ENCODE results near the gene NR2E1.

NR2E1 gene

DNA sequence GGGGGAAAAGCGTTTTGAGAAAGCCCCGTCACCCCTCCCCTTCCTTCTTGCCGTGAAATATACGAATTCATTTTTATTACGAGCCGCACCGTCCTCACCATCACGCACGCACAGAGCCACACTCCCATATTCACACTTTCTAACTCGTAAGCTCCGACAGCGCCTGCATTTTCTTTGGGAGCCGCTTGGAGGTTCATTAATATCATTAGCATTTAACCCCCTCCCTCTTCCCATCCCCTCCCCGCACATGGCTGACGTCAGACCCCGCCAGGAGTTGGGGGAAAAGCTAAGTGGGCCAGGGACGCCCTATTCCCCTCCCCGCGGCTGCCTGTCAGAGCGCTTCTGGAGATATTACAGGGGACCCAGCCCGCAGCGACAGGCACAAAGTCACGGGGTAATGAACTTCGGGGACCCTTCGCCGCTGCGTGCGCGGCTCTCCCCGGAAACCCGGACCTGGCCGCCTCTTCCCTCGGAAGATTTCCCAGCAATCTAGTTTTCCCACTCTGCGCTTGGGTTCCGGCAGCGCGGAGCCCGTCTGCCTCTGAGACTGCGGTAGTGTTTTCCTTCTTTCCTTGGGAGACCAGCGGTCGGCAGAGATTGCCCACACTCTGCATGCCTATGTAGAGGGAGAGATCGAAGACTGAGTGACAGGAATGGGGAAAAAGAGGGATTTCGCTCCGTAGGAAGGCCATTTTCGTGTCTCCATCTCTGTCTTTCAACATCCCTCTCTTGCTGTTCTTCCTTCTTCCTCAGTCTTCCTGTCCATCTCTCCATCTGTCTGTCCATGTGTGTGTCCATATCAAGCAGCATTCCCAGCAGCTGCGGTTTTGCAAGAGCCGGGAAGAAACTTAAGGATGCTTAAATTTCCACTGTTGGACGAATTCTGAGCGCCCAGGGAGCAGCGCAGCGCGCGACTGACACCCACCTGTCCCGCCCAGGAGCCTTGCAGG, at the start of gene NR2E1:
Gene NR2E1, plus strand, starts transcription at position 309 of the 950 bp plus-strand sequence. CDS start 744 bp downstream, outside the sequence.
- intact Hi-C loops (cut with DNase I; ENCODE audit: low total_unique reads) = no loop called here
- no peak within 1 kb of the TSS for H3K27ac ChIP-seq
- no peaks in the 10 kb centered on the region for H3K9me3 ChIP-seq
- TF ChIP-seq, protein P1, sequence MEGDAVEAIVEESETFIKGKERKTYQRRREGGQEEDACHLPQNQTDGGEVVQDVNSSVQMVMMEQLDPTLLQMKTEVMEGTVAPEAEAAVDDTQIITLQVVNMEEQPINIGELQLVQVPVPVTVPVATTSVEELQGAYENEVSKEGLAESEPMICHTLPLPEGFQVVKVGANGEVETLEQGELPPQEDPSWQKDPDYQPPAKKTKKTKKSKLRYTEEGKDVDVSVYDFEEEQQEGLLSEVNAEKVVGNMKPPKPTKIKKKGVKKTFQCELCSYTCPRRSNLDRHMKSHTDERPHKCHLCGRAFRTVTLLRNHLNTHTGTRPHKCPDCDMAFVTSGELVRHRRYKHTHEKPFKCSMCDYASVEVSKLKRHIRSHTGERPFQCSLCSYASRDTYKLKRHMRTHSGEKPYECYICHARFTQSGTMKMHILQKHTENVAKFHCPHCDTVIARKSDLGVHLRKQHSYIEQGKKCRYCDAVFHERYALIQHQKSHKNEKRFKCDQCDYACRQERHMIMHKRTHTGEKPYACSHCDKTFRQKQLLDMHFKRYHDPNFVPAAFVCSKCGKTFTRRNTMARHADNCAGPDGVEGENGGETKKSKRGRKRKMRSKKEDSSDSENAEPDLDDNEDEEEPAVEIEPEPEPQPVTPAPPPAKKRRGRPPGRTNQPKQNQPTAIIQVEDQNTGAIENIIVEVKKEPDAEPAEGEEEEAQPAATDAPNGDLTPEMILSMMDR (IDR thresholded peaks at IDR 0.05) = no peak
- no peak for DNase-seq
- H3K36me3 ChIP-seq = no peaks in the 10 kb centered on the region
- peaks cover 0 to 98% of the 10 kb centered on the region in 2 donors for H3K27me3 ChIP-seq
- H3K4me1 ChIP-seq = peaks cover 0 to 56% (median 48%) of the 10 kb centered on the region in 4 donors
- H3K4me3 ChIP-seq = peak within 1 kb of the TSS in 1 of 2 donors; percentile 10

DNA sequence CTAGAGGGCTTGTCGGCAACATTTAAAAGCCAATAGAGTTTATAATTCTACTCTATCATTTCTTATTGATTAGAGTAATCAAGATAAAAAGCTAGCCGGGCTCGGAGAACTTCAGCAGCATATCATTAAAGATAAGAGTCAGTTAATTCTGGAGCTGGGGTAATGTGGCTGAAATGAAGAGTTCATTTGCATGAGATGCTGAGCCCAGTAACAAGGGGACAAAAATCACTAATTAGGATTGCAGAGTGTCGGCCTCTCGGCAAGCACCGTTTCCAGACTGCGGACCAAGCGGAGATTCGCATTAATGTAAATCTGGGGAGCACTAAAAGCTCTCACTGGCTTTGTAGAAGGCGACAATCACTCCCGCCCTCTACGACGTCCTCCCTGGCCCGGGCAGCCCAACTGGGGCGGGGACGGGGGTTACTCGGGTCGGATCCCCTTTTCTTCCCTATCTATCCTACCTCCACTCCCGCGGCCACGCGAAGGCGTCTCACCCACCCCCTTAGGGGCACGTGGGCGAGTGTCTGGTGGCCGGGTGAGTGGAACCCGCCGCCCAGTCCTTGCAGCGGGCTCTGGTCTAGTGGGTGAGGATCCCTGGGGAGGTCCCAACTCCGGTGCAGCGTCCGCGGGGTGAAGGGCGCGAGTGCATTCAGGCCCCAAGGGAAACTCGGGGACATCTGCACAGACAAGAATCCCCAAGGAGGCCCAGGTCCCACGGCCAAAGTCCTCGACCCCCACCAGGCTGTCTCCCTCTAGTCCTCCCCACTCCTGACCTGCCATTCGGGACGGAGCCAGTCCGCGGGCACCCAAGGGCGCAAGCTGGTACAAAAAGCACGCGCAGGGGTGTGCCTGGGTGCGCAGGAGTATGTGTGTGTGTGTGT, 49.0 kb upstream of the NR2E1 start:
- Histone ChIP-seq H3K36me3 (no peaks in the 10 kb centered on the region), H3K4me3 (peak overlapping the region in 1 of 2 donors; percentile 58), H3K27me3 (peaks cover 0 to 74% of the 10 kb centered on the region in 2 donors), H3K4me1 (peaks cover 0 to 57% (median 44%) of the 10 kb centered on the region in 4 donors), H3K9me3 (no peaks in the 10 kb centered on the region), H3K27ac (no peak overlapping the region)
- intact Hi-C loops (cut with DNase I; ENCODE audit: low total_unique reads) = loop anchor here (10.0 kb wide), 1 partner anchor 378 kb away; no protein-coding TSS in a partner anchor
- no peak for DNase-seq
- TF ChIP-seq, protein P1 (IDR thresholded peaks at IDR 0.05) = no peak

DNA sequence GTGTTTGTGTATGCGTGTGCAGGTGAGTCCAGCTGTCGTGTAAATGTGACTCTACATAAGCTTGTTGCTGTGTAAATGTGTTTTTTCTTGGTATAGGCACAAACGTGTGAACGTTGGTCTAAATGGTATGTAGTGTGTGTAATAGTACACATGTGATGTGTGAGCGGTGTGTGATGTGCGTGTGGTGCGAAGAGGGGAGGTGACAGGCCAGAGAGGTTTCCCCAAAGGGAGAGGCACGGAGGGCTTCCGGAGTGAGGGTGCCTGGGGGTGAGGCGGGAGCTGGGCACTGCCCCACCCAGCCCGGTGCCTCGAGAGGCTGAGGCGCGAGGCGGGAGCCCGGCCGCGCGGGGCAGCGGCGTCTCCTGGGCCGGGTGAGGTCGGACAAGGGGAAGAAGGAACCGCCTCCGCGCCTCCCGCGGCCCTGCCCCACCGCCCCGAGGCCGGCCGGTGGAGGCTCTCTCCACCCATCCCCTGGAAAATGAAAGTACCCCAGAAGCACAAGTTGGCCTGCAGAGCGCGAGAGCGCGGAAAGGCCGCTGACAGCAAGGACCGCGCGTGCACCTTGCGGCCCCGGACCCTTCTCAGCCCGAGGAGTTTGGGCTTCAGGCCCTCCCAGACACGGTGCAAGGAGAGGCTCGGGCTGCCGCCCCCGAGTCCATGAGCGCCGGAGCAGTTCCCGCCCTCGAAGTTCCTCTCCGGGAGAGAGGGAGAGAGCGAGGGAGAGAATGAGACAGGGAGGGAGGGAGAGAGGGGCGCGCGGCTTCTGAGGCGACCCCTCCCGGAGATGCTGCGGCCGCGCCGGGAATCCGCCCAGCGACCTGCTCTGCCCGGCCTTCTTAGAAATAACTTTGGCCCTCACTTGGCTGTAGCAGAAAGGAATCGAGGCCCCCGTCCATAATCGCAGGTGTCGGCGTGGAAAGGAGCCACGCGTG, 48.1 kb upstream of the NR2E1 start:
- Histone ChIP-seq H3K9me3 (no peaks in the 10 kb centered on the region), H3K4me3 (peak overlapping the region; percentile 54 to 58), H3K27ac (no peak overlapping the region), H3K4me1 (peaks cover 0 to 57% (median 44%) of the 10 kb centered on the region in 4 donors), H3K27me3 (peaks cover 0 to 82% of the 10 kb centered on the region in 2 donors), H3K36me3 (no peaks in the 10 kb centered on the region)
- DNase-seq = no peak
- TF ChIP-seq, protein P1 (IDR thresholded peaks at IDR 0.05) = no peak
- intact Hi-C loops (cut with DNase I; ENCODE audit: low total_unique reads) = loop anchor here (10.0 kb wide), 1 partner anchor 377 kb away; no protein-coding TSS in a partner anchor

DNA sequence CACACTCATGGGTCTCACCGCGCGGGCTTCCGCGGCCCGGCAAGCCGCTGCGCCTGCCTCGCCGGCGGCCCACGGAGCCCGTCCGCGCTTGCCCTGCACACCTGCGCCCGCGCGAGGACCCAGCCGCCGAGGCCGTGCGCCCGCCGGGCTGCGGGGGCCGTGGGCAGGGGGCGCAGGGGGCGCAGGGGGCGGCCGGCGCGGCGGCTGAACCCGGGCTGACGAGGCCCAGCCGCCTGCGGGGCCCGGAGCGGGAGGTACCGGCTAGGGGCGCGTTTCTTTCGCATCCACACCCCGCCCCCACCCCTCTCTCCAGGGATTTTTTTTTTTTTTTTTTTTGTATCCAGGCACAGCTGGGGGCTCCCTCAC, 47.5 kb upstream of the NR2E1 start:
- intact Hi-C loops (cut with DNase I; ENCODE audit: low total_unique reads) = loop anchor here (10.0 kb wide), 1 partner anchor 376 kb away; no protein-coding TSS in a partner anchor
- H3K4me3 ChIP-seq = peak overlapping the region; percentile 54 to 58
- TF ChIP-seq, protein P1 (IDR thresholded peaks at IDR 0.05) = no peak
- no peak overlapping the region for H3K27ac ChIP-seq
- peaks cover 0 to 56% (median 43%) of the 10 kb centered on the region in 4 donors for H3K4me1 ChIP-seq
- H3K27me3 ChIP-seq = peaks cover 0 to 88% of the 10 kb centered on the region in 2 donors
- no peaks in the 10 kb centered on the region for H3K36me3 ChIP-seq
- no peaks in the 10 kb centered on the region for H3K9me3 ChIP-seq
- no peak for DNase-seq

Data from tibial artery (tissue), 4 donors.